ENCODE data around the gene CNOT6.

GRCh38 chr5:180515294-180515693 lies 21.1 kb downstream of the CNOT6 start:
- no peak for TF ChIP-seq CTCF (IDR thresholded peaks at IDR 0.05)
- no peak for TF ChIP-seq EZH2phosphoT487 (IDR thresholded peaks at IDR 0.05)
